Right atrium auricular region (tissue), 2 donors: ENCODE data around the gene COX7A2L. TPM values are rescaled to one million over a fixed set of nuclear protein-coding genes. Genes with fewer than 3 reads are reported as not detected.
A peak's percentile ranks its signal among the peaks of the same experiment; 100 is the strongest.

Source experiments
- DNase-seq: peaks from one replicate; pipeline ENCODE4 v3.0.0-alpha.2; 2019; ENCODE audit warnings: low spot score
- H3K27ac ChIP-seq, 2 donors: fragments of 200-600 bp; sonication (generic); 1 replicate in 1 of 2; 2 replicates in 1 of 2; pipeline ENCODE4 v1.5.1; 2016 to 2019
- H3K27me3 ChIP-seq, 2 donors: fragments of 200-600 bp; sonication (generic); one replicate each; pipeline versions ENCODE4 v1.5.1 to v1.6.0; 2017 to 2019
- H3K36me3 ChIP-seq: fragments of 200-600 bp; sonication (generic); one replicate; pipeline ENCODE4 v1.5.1; 2016
- H3K4me1 ChIP-seq, 2 donors: fragments of 200-600 bp; sonication (generic); one replicate each; pipeline versions ENCODE4 v1.5.1 to v1.6.0; 2017 to 2019
- H3K4me3 ChIP-seq, 2 donors: fragments of 200-600 bp; sonication (generic); 1 replicate in 1 of 2; 2 replicates in 1 of 2; pipeline ENCODE4 v1.5.1; 2017 to 2019; ENCODE audit warnings: mild to moderate bottlenecking in 1 of 2, moderate library complexity in 1 of 2
- H3K9me3 ChIP-seq, 2 donors: fragments of 200-600 bp; sonication (generic); one replicate each; pipeline ENCODE4 v1.5.1; 2019
- total RNA-seq, 2 donors: library from RNA; depleted of rRNA; stranded (reverse); fragments of >200 nt; gene quantifications; one replicate each; pipeline ENCODE4 v1.1.0, GENCODE V29; 2016
- TF ChIP-seq, protein P1 (sequence below), 2 donors: fragments of 200-600 bp; sonication (generic); IDR thresholded peaks; one replicate each; pipeline ENCODE4 v1.5.1; 2019; ENCODE audit warnings: antibody characterized with exemption in 2 of 2

The COX7A2L gene
- total RNA-seq, 2 donors from 2014 or later = 96.0 to 132 TPM

- Histone ChIP-seq H3K4me3 (peak overlapping the region; percentile 32 to 95), H3K27ac (peak overlapping the region; percentile 51 to 95), H3K36me3 (no peaks in the 10 kb centered on the region), H3K9me3 (no peaks in the 10 kb centered on the region), H3K27me3 (no peaks in the 10 kb centered on the region), H3K4me1 (peaks cover 0 to 38% of the 10 kb centered on the region in 2 donors)
- no peak for DNase-seq
- TF ChIP-seq, protein P1, sequence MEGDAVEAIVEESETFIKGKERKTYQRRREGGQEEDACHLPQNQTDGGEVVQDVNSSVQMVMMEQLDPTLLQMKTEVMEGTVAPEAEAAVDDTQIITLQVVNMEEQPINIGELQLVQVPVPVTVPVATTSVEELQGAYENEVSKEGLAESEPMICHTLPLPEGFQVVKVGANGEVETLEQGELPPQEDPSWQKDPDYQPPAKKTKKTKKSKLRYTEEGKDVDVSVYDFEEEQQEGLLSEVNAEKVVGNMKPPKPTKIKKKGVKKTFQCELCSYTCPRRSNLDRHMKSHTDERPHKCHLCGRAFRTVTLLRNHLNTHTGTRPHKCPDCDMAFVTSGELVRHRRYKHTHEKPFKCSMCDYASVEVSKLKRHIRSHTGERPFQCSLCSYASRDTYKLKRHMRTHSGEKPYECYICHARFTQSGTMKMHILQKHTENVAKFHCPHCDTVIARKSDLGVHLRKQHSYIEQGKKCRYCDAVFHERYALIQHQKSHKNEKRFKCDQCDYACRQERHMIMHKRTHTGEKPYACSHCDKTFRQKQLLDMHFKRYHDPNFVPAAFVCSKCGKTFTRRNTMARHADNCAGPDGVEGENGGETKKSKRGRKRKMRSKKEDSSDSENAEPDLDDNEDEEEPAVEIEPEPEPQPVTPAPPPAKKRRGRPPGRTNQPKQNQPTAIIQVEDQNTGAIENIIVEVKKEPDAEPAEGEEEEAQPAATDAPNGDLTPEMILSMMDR (IDR thresholded peaks at IDR 0.05) = no peak
Measured at GRCh38 chr2:42361728-42362283, 789 bp upstream of the COX7A2L start.

GRCh38 chr2:42360493-42360889 is 526 bp downstream of the COX7A2L start:
- H3K4me3 ChIP-seq = peak overlapping the region; percentile 94 to 95
- no peaks in the 10 kb centered on the region for H3K36me3 ChIP-seq
- no peak for DNase-seq
- H3K4me1 ChIP-seq = peaks cover 0 to 38% of the 10 kb centered on the region in 2 donors
- H3K27ac ChIP-seq = peak overlapping the region; percentile 94 to 95
- H3K27me3 ChIP-seq = no peaks in the 10 kb centered on the region
- TF ChIP-seq, protein P1 (IDR thresholded peaks at IDR 0.05) = no peak
- H3K9me3 ChIP-seq = no peaks in the 10 kb centered on the region

DNA sequence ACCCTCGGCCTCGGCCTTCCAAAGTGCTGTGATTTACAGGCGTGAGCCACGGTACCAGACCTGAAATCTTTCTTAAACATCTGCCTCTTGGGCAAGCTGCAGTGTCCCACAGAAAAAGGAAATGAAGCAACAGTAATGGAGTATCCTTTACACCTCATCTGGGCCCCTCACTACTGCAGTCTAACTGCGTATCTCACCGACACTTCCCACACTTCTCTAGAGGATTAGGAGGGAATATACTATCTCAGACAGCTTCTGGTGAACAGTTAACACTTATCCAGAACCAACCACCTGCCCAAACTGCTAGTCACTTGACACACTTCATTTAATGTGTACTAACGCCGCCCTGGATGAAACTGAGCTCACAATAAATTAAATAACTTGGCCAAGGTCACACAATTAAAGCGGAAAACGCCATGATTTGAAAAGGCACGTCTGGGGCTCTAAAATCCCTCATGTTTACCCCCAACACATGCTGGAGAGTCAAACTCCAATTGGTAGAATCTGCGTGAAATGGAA is 993 bp downstream of the COX7A2L start:
- TF ChIP-seq, protein P1 (IDR thresholded peaks at IDR 0.05) = no peak
- Histone ChIP-seq H3K27me3 (no peaks in the 10 kb centered on the region), H3K4me3 (peak overlapping the region; percentile 94 to 95), H3K27ac (peak overlapping the region; percentile 94 to 95), H3K4me1 (peaks cover 0 to 38% of the 10 kb centered on the region in 2 donors), H3K9me3 (no peaks in the 10 kb centered on the region), H3K36me3 (no peaks in the 10 kb centered on the region)
- DNase-seq = no peak

- Histone ChIP-seq H3K36me3 (no peaks in the 10 kb centered on the region), H3K9me3 (no peaks in the 10 kb centered on the region), H3K27ac (peak overlapping the region; percentile 94 to 95), H3K27me3 (no peaks in the 10 kb centered on the region), H3K4me1 (peaks cover 0 to 38% of the 10 kb centered on the region in 2 donors), H3K4me3 (peak overlapping the region; percentile 94 to 95)
- TF ChIP-seq, protein P1 (IDR thresholded peaks at IDR 0.05) = no peak
- DNase-seq = no peak
Measured at GRCh38 chr2:42359304-42359964, 1.6 kb downstream of the COX7A2L start.

DNA sequence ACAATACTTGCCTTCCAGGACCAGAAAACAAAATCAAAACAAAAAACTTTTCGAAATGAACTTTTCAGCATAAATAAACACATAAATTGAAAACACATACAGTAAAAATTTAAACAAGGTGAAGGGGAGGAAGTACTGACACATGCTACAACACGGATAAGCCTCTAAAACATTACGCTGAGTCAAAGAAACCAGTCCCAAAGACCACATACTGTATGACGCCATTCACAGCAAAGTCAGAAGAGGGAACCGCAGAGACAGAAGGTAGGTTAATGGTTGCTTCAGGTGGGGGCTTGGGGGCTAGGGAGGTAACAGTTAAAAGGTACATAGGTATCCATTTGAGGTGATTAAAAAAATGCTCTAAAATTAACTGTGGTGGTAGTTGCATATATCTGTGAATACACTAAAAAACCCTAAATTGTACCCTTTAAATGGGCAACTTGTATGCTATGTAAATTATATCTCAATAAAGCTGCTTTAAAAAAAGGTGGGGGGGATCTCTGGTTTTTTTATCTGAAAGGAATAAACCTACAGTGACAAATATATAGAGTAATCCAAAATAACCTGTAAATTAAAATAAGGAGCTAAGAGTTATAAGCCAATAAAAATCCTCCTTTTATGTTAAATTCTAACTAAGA is 7.1 kb downstream of the COX7A2L start:
- Histone ChIP-seq H3K9me3 (no peaks in the 10 kb centered on the region), H3K27me3 (no peaks in the 10 kb centered on the region), H3K4me3 (no peak overlapping the region), H3K4me1 (peaks cover 0 to 21% of the 10 kb centered on the region in 2 donors), H3K27ac (no peak overlapping the region), H3K36me3 (peaks cover 34% of the 10 kb centered on the region)
- TF ChIP-seq, protein P1 (IDR thresholded peaks at IDR 0.05) = no peak
- DNase-seq = no peak
